ENCODE measurements around the gene SURF4. TPM values are rescaled to one million over a fixed set of nuclear protein-coding genes. Genes with fewer than 3 reads are reported as not detected.

SURF4 gene
- total RNA-seq, 1 donor from 2014 or later = 126 TPM

DNA sequence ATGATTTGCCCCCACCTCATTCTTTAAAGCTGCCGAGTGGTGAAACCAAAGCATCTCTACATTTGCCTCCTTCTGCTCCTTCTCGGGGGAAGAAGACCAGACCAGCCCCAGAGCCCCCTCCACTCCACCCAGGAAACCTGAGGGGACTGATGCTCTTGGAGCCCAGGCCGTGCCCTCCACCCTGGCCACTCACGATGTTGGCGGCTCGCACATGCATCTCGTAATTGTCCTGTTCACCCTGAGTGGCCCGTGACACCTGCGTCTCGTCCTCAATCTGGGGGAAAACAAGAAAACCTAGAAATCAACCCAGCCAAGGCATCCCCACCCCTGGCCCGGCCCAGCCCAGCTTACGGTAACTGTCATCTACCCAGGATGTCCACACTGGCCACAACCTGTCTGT, 30.9 kb downstream of the SURF4 start:
- no peak overlapping the region for H3K4me3 ChIP-seq
- peaks cover 75% of the 10 kb centered on the region for H3K36me3 ChIP-seq
- no peaks in the 10 kb centered on the region for H3K9me3 ChIP-seq
- ATAC-seq (no peak), DNase-seq (no peak)
- intact Hi-C loops (cut with DNase I) = no loop called here
- H3K27me3 ChIP-seq (ENCODE audit: low read depth) = no peaks in the 10 kb centered on the region
- TF ChIP-seq, protein P1, sequence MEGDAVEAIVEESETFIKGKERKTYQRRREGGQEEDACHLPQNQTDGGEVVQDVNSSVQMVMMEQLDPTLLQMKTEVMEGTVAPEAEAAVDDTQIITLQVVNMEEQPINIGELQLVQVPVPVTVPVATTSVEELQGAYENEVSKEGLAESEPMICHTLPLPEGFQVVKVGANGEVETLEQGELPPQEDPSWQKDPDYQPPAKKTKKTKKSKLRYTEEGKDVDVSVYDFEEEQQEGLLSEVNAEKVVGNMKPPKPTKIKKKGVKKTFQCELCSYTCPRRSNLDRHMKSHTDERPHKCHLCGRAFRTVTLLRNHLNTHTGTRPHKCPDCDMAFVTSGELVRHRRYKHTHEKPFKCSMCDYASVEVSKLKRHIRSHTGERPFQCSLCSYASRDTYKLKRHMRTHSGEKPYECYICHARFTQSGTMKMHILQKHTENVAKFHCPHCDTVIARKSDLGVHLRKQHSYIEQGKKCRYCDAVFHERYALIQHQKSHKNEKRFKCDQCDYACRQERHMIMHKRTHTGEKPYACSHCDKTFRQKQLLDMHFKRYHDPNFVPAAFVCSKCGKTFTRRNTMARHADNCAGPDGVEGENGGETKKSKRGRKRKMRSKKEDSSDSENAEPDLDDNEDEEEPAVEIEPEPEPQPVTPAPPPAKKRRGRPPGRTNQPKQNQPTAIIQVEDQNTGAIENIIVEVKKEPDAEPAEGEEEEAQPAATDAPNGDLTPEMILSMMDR (IDR thresholded peaks at IDR 0.05) = no peak
- peaks cover 44% of the 10 kb centered on the region for H3K4me1 ChIP-seq
- no peak overlapping the region for H3K27ac ChIP-seq

DNA sequence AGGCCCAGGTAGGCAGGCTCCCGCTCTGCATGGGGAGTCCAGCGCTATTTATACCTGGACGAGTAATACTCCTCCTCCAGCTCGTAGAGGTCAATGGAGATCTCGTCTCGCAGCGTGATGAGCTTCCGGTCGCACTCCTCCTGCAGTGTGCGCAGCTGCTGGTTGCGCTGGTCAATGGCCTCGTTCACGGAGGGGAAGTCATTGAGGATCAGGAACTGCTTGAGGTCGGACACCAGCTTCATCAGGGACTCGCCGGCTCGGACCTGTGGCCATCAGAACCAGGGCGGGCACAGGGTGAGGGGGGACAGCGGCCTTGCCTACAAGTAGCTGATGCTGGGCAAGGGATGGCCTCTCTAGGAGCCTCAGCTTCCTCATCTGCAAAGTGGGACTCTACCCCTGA, 31.8 kb downstream of the SURF4 start:
- H3K4me1 ChIP-seq = peaks cover 35% of the 10 kb centered on the region
- H3K27ac ChIP-seq = no peak overlapping the region
- no peaks in the 10 kb centered on the region for H3K27me3 ChIP-seq (ENCODE audit: low read depth)

DNA sequence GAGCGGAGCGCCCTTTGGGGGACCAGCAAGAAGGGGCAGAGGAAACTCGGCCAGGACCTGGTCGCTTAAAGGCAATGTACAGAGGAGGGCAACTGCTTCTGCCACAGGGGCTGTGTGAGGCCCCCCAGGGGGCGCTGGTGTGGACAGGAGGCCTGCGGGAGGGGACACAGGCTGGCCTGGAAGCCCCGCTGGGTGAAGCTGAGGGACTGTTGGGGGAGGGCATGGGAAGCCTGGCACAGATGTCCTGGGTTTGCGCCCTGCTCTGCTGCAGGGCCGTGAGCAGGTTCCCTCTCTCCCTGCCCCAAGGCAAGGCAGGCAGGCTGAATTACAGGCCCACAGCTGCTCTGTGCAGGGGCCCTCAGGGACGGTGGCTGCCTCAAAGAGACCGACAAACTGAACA, 33.3 kb downstream of the SURF4 start:
- Histone ChIP-seq H3K4me1 (peaks cover 30% of the 10 kb centered on the region), H3K27ac (peak overlapping the region; percentile 67), H3K9me3 (no peaks in the 10 kb centered on the region), H3K4me3 (no peak overlapping the region), H3K36me3 (peaks cover 76% of the 10 kb centered on the region), H3K27me3 (ENCODE audit: low read depth) (no peaks in the 10 kb centered on the region)
- no peak for ATAC-seq
- TF ChIP-seq, protein P1 (IDR thresholded peaks at IDR 0.05) = no peak
- intact Hi-C loops (cut with DNase I) = no loop called here
- peak; percentile 41 for DNase-seq

More for the DNA sequence above, 31.8 kb downstream of the SURF4 start:
- Histone ChIP-seq H3K36me3 (peaks cover 75% of the 10 kb centered on the region), H3K9me3 (no peaks in the 10 kb centered on the region), H3K4me3 (no peak overlapping the region)
- intact Hi-C loops (cut with DNase I) = no loop called here
- DNase-seq = peak; percentile 31
- TF ChIP-seq, protein P1 (IDR thresholded peaks at IDR 0.05) = no peak
- no peak for ATAC-seq

DNA sequence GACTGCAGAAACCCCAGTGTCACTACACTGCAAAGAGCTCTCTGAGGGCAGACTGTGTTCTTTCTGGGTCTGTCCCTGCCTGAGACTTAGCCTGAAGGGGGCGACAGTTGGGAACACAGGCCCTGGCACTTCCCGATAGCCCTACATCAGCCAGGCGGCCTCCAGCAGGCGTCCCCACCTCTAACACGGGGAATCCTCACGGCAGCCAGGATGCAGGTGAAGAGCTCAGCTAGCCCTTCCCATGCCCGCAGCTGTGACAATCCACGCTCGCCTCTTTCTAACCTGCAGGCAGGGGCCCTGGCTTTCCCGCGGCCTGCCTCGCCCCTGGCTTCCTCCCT, 33.8 kb downstream of the SURF4 start:
- Histone ChIP-seq H3K4me3 (no peak overlapping the region), H3K27ac (peak overlapping the region; percentile 67), H3K9me3 (no peaks in the 10 kb centered on the region), H3K4me1 (peaks cover 29% of the 10 kb centered on the region), H3K36me3 (peaks cover 76% of the 10 kb centered on the region), H3K27me3 (ENCODE audit: low read depth) (no peaks in the 10 kb centered on the region)
- ATAC-seq = no peak
- TF ChIP-seq, protein P1 (IDR thresholded peaks at IDR 0.05) = no peak
- DNase-seq = no peak
- intact Hi-C loops (cut with DNase I) = no loop called here

DNA sequence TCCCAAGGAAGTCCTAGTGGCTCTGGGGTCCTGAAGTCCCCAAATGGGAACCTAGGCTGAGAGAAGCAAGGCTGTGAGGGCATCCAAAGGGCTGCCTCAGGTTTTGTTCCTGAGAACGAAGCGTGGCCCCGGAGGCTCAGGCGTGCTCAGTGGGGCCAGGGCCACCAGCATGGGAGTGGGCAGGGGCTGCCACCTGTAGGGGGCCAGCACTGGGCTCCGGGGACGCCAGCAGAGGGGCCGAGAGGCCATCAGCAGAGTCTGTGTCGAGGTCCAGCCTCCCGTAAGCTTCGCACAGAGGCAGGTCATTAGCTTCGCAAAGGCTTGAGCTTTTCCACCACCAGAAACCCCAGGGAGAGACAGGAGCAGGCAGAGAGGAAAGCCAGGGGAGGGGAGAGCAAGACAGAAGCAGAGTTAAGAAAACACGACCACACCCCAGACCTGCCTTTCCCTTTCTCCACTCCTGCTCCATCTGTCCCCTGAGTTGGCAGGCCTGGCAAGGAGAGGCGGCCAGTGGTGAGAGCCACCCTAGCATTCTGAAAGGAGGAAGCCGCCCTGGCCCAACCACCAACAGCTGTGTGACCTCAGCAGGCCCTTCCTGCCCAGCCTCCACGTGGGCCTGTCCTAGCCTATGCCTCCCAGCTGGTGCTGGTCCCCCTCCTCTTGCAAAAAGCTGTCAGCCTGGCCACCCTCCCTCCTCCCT, 34.3 kb downstream of the SURF4 start:
- ATAC-seq (peak; percentile 72 to 80), DNase-seq (peak; percentile 83)
- Histone ChIP-seq H3K27ac (peak overlapping the region; percentile 67), H3K36me3 (peaks cover 76% of the 10 kb centered on the region), H3K9me3 (no peaks in the 10 kb centered on the region), H3K27me3 (ENCODE audit: low read depth) (no peaks in the 10 kb centered on the region), H3K4me3 (peak overlapping the region; percentile 7), H3K4me1 (peaks cover 27% of the 10 kb centered on the region)
- TF ChIP-seq, protein P1 (IDR thresholded peaks at IDR 0.05) = no peak
- intact Hi-C loops (cut with DNase I) = no loop called here

All from lower lobe of right lung (tissue), 2 donors.